Measurements from ENCODE around the gene RGP1. TPM values are rescaled to one million over a fixed set of nuclear protein-coding genes. Genes with fewer than 3 reads are reported as not detected.

The RGP1 gene
- total RNA-seq (2014; rRNA removed; shearing (Covaris generic)), result 13.0 and 15.0 TPM in 2 replicates
- polyA plus RNA-seq (2014; cell fraction: nucleus; rRNA removed), result 12.7 and 14.8 TPM in 2 replicates

- peak; percentile 53 for DNase-seq (ENCODE audit: extremely low read depth, low read depth)
Observed at GRCh38 chr9:35748858-35749514, at the start of gene RGP1, which contains the start of gene GBA2. Gene RGP1 (plus strand): TSS chr9:35749287. CDS start chr9:35749756, 469 bp downstream. Gene GBA2 (minus strand): TSS chr9:35749228. CDS start chr9:35748704, 524 bp downstream.

- DNase-seq (ENCODE audit: extremely low read depth, low read depth), result no peak
Observed at GRCh38 chr9:35700031-35700430, 49.1 kb upstream of the RGP1 start.

- DNase-seq (ENCODE audit: extremely low read depth, low read depth), result no peak
Observed at GRCh38 chr9:35700942-35701341, 48.1 kb upstream of the RGP1 start.

- no peak for DNase-seq (ENCODE audit: extremely low read depth, low read depth)
Observed at GRCh38 chr9:35702696-35703095, 46.4 kb upstream of the RGP1 start.

- DNase-seq (ENCODE audit: extremely low read depth, low read depth), result no peak
Observed at GRCh38 chr9:35703906-35704672, 45.0 kb upstream of the RGP1 start.

- DNase-seq (ENCODE audit: extremely low read depth, low read depth), result no peak
Observed at GRCh38 chr9:35705372-35705771, 43.7 kb upstream of the RGP1 start.

- DNase-seq (ENCODE audit: extremely low read depth, low read depth), result no peak
Observed at GRCh38 chr9:35705836-35706430, 43.2 kb upstream of the RGP1 start.

GRCh38 chr9:35706951-35707350, 42.1 kb upstream of the RGP1 start:
- no peak for DNase-seq (ENCODE audit: extremely low read depth, low read depth)

GRCh38 chr9:35708146-35708545, 40.9 kb upstream of the RGP1 start:
- no peak for DNase-seq (ENCODE audit: extremely low read depth, low read depth)

- no peak for DNase-seq (ENCODE audit: extremely low read depth, low read depth)
Observed at GRCh38 chr9:35710818-35711500, 38.1 kb upstream of the RGP1 start.

- no peak for DNase-seq (ENCODE audit: extremely low read depth, low read depth)
Observed at GRCh38 chr9:35711501-35712428, 37.3 kb upstream of the RGP1 start.

GRCh38 chr9:35712762-35713400, 36.2 kb upstream of the RGP1 start:
- DNase-seq (ENCODE audit: extremely low read depth, low read depth), result no peak

GRCh38 chr9:35713578-35713977, 35.5 kb upstream of the RGP1 start:
- DNase-seq (ENCODE audit: extremely low read depth, low read depth), result no peak

GRCh38 chr9:35714123-35714522, 35.0 kb upstream of the RGP1 start:
- DNase-seq (ENCODE audit: extremely low read depth, low read depth), result no peak

- no peak for DNase-seq (ENCODE audit: extremely low read depth, low read depth)
Observed at GRCh38 chr9:35714579-35715252, 34.4 kb upstream of the RGP1 start.

GRCh38 chr9:35716230-35716629, 32.9 kb upstream of the RGP1 start:
- no peak for DNase-seq (ENCODE audit: extremely low read depth, low read depth)

GRCh38 chr9:35717132-35717870, 31.8 kb upstream of the RGP1 start:
- DNase-seq (ENCODE audit: extremely low read depth, low read depth), result no peak

Data from NCI-H460 (cell line).